GM23338 (cell line): ENCODE results near the gene ACTR8. TPM values are rescaled to one million over a fixed set of nuclear protein-coding genes. Genes with fewer than 3 reads are reported as not detected.

Source experiments
- ATAC-seq: fragments of 200-7000 bp; cut with Tn5 transposase; 3 replicates; pipeline ENCODE4 v1.9.1; 2020
- DNase-seq: peaks from one replicate; pipeline ENCODE4 v3.0.0-alpha.2; 2015; ENCODE audit warnings: low spot score
- H2AFZ ChIP-seq: fragments of 200-600 bp; sonication (generic); 2 replicates; pipeline ENCODE4 v1.8.0; 2016; ENCODE audit warnings: antibody characterized with exemption, mild to moderate bottlenecking, moderate library complexity
- H3F3A ChIP-seq: fragments of 200-600 bp; sonication (generic); replicated peaks from 2 replicates; pipeline ENCODE4 v1.8.0; 2017; ENCODE audit warnings: antibody characterized with exemption, mixed run types, low read depth
- H3K27ac ChIP-seq: fragments of 200-600 bp; sonication (generic); 2 replicates; pipeline ENCODE4 v1.6.1; 2016; ENCODE audit warnings: low read depth
- H3K27me3 ChIP-seq: fragments of 200-600 bp; sonication (generic); 2 replicates; pipeline ENCODE4 v1.8.0; 2016; ENCODE audit warnings: mild to moderate bottlenecking, mixed run types, moderate library complexity; ENCODE audit not compliant: insufficient read depth
- H3K36me3 ChIP-seq: fragments of 200-600 bp; sonication (generic); 2 replicates; pipeline ENCODE4 v1.8.0; 2016; ENCODE audit warnings: mild to moderate bottlenecking; ENCODE audit not compliant: insufficient read depth
- H3K4me1 ChIP-seq: fragments of 200-600 bp; sonication (generic); 2 replicates; pipeline ENCODE4 v1.8.0; 2016; ENCODE audit warnings: mild to moderate bottlenecking, moderate library complexity; ENCODE audit not compliant: insufficient read depth
- H3K4me2 ChIP-seq: fragments of 200-600 bp; sonication (generic); 2 replicates; pipeline ENCODE4 v1.7.1; 2017; ENCODE audit warnings: mixed run types
- H3K4me3 ChIP-seq: fragments of 200-600 bp; sonication (generic); 2 replicates; pipeline ENCODE4 v1.6.1; 2016; ENCODE audit warnings: mixed run types
- H3K79me2 ChIP-seq: fragments of 200-600 bp; sonication (generic); replicated peaks from 2 replicates; pipeline ENCODE4 v1.8.0; 2017; ENCODE audit warnings: mild to moderate bottlenecking; ENCODE audit not compliant: insufficient read depth
- H3K9me2 ChIP-seq: fragments of 200-600 bp; sonication (generic); 2 replicates; pipeline ENCODE4 v1.8.0; 2017; ENCODE audit not compliant: insufficient read depth
- H4K20me1 ChIP-seq: fragments of 200-600 bp; sonication (generic); replicated peaks from 2 replicates; pipeline ENCODE4 v1.8.0; 2017; ENCODE audit warnings: mild to moderate bottlenecking; ENCODE audit not compliant: insufficient read depth
- H3K27ac Mint-ChIP-seq: 2 replicates; pipeline ENCODE4 v1.8.0; 2020; ENCODE audit warnings: inconsistent platforms, mild to moderate bottlenecking, moderate library complexity, mixed read lengths
- H3K27me3 Mint-ChIP-seq: 3 replicates; pipeline ENCODE4 v1.8.0; 2022; ENCODE audit warnings: low read depth, mild to moderate bottlenecking, moderate library complexity, mixed read lengths, inconsistent platforms; ENCODE audit not compliant: insufficient read depth, poor library complexity
- H3K36me3 Mint-ChIP-seq: 3 replicates; pipeline ENCODE4 v1.8.0; 2021; ENCODE audit warnings: low read depth, mild to moderate bottlenecking, inconsistent platforms, moderate library complexity, mixed read lengths
- H3K4me1 Mint-ChIP-seq: 3 replicates; pipeline ENCODE4 v1.8.0; 2020; ENCODE audit warnings: mild to moderate bottlenecking, inconsistent platforms, mixed read lengths
- H3K4me3 Mint-ChIP-seq: 3 replicates; pipeline ENCODE4 v1.8.0; 2021; ENCODE audit warnings: moderate library complexity, mild to moderate bottlenecking, inconsistent platforms, mixed read lengths
- H3K9me3 Mint-ChIP-seq: 3 replicates; pipeline ENCODE4 v1.8.0; 2020; ENCODE audit warnings: moderate library complexity, mild to moderate bottlenecking, inconsistent platforms, mixed read lengths
- CREB1 ChIP-seq: fragments of 250-450 bp; sonication (Bioruptor Pico); IDR thresholded peaks from 2 replicates; pipeline ENCODE4 v1.5.0; 2020; ENCODE audit warnings: low read depth, mild to moderate bottlenecking, moderate library complexity
- CTCF ChIP-seq, 2 experiments: fragments of 200-600 bp in 1 of 2; sonication (generic) in 1 of 2; conservative IDR thresholded peaks; 2 replicates each; pipeline versions ENCODE4 v1.5.1 to v1.6.1; 2016 to 2017; ENCODE audit warnings: antibody characterized with exemption in 2 of 2, low read depth in 2 of 2, mild to moderate bottlenecking in 2 of 2, moderate library complexity in 1 of 2
- EZH2 ChIP-seq: fragments of 200-600 bp; sonication (generic); IDR thresholded peaks from one replicate; pipeline ENCODE4 v1.8.0; 2017; ENCODE audit warnings: antibody characterized with exemption, mild to moderate bottlenecking, low read depth; ENCODE audit not compliant: unreplicated experiment
- EZH2phosphoT487 ChIP-seq: fragments of 200-600 bp; sonication (generic); IDR thresholded peaks from one replicate; pipeline ENCODE4 v1.8.1; 2018; ENCODE audit warnings: antibody characterized with exemption; ENCODE audit not compliant: unreplicated experiment
- NANOG ChIP-seq: IDR thresholded peaks from 2 replicates; pipeline ENCODE4 v1.6.1; 2016; ENCODE audit warnings: antibody characterized with exemption, borderline replicate concordance
- POLR2AphosphoS5 ChIP-seq: IDR thresholded peaks from 2 replicates; pipeline ENCODE4 v1.6.1; 2016; ENCODE audit warnings: antibody characterized with exemption, low read depth
- STAT1 ChIP-seq: IDR thresholded peaks from one replicate; pipeline ENCODE4 v1.6.1; 2016; ENCODE audit warnings: antibody characterized with exemption; ENCODE audit not compliant: unreplicated experiment
- ZNF114 ChIP-seq: fragments of 250-450 bp; sonication (Bioruptor Pico); IDR thresholded peaks from 2 replicates; pipeline ENCODE4 v1.5.0; 2020; ENCODE audit warnings: mild to moderate bottlenecking, moderate library complexity
- ZNF331 ChIP-seq: fragments of 250-450 bp; sonication (Bioruptor Pico); IDR thresholded peaks from 2 replicates; pipeline ENCODE4 v1.5.0; 2020; ENCODE audit warnings: low read depth, mild to moderate bottlenecking, moderate library complexity
- polyA plus RNA-seq: library from polyadenylated mRNA; unstranded; fragments of >200 nt; fragmentation: Nextera tagmentation; extraction: Ambion mirVana; gene quantifications from 2 replicates; pipeline ENCODE4 v1.2.1, GENCODE V29; 2016
- total RNA-seq: library from RNA; depleted of rRNA; stranded (reverse); fragments of >200 nt; shearing (Covaris generic); gene quantifications from 2 replicates; pipeline ENCODE4 v1.2.3, GENCODE V29; 2014
- TF ChIP-seq, protein P1 (sequence below): IDR thresholded peaks from 2 replicates; pipeline ENCODE4 v1.6.1; 2016; ENCODE audit warnings: antibody characterized with exemption
- TF ChIP-seq, protein P2 (sequence below): fragments of 250-450 bp; sonication (Bioruptor Pico); IDR thresholded peaks from 2 replicates; pipeline ENCODE4 v1.5.0; 2020; ENCODE audit warnings: mild to moderate bottlenecking, moderate library complexity
- TF ChIP-seq, protein P3 (sequence below): IDR thresholded peaks from one replicate; pipeline ENCODE4 v1.6.1; 2018; ENCODE audit warnings: antibody characterized with exemption; ENCODE audit not compliant: unreplicated experiment

The ACTR8 gene
- total and polyA plus RNA-seq, 2 experiments from 2014 or later: 19.8 to 23.0 TPM

DNA sequence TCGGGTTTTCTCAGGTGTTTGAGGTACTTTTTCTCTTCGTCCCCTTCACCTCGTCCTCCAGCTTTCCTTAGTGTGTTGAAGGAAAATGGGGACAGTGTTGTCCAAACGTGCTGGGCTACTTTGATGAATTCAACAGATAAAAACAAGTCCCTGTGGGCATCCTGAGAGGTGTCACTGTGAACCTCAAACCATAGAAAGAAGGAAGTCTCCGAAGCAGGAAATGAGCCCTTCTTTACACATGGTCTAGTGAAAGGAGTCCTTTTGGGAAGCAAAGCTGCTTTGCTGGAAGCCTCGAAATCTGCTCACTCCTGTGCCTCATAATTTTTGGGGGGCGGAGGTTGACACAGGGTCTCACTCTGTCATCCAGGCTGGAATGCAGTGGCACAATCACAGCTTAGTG, 25.0 kb downstream of the ACTR8 start:
- Histone ChIP-seq H3K36me3 (no peaks in the 10 kb centered on the region; the same call in 1 of the 2 replicates), H3K4me2 (no peak overlapping the region), H3K27ac (no peak overlapping the region), H3K4me3 (no peak overlapping the region), H3K27me3 (no peaks in the 10 kb centered on the region), H3F3A (no peaks in the 10 kb centered on the region), H3K79me2 (no peaks in the 10 kb centered on the region), H4K20me1 (no peaks in the 10 kb centered on the region; the same call in 1 of the 2 replicates), H3K9me2 (no peaks in the 10 kb centered on the region), H2AFZ (no peak overlapping the region), H3K4me1 (no peaks in the 10 kb centered on the region)
- Mint-ChIP-seq H3K4me1 (no peaks in the 10 kb centered on the region), H3K9me3 (no peaks in the 10 kb centered on the region), H3K27ac (no peak overlapping the region), H3K36me3 (peaks cover 18% of the 10 kb centered on the region), H3K4me3 (no peak overlapping the region), H3K27me3 (no peaks in the 10 kb centered on the region)
- ATAC-seq (no peak), DNase-seq (no peak)
- TF ChIP-seq, protein P1, sequence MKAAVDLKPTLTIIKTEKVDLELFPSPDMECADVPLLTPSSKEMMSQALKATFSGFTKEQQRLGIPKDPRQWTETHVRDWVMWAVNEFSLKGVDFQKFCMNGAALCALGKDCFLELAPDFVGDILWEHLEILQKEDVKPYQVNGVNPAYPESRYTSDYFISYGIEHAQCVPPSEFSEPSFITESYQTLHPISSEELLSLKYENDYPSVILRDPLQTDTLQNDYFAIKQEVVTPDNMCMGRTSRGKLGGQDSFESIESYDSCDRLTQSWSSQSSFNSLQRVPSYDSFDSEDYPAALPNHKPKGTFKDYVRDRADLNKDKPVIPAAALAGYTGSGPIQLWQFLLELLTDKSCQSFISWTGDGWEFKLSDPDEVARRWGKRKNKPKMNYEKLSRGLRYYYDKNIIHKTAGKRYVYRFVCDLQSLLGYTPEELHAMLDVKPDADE: no peak
- TF ChIP-seq ZNF114 (CRISPR knock-in tag) (no peak), STAT1 (no peak), POLR2AphosphoS5 (no peak), EZH2phosphoT487 (no peak), CREB1 (no peak), NANOG (no peak), ZNF331 (CRISPR knock-in tag) (no peak), EZH2 (no peak), CTCF (conservative IDR thresholded peaks at IDR 0.05; ENCODE audit: low read depth in 2 of 2) (no peak)
- TF ChIP-seq, protein P2, sequence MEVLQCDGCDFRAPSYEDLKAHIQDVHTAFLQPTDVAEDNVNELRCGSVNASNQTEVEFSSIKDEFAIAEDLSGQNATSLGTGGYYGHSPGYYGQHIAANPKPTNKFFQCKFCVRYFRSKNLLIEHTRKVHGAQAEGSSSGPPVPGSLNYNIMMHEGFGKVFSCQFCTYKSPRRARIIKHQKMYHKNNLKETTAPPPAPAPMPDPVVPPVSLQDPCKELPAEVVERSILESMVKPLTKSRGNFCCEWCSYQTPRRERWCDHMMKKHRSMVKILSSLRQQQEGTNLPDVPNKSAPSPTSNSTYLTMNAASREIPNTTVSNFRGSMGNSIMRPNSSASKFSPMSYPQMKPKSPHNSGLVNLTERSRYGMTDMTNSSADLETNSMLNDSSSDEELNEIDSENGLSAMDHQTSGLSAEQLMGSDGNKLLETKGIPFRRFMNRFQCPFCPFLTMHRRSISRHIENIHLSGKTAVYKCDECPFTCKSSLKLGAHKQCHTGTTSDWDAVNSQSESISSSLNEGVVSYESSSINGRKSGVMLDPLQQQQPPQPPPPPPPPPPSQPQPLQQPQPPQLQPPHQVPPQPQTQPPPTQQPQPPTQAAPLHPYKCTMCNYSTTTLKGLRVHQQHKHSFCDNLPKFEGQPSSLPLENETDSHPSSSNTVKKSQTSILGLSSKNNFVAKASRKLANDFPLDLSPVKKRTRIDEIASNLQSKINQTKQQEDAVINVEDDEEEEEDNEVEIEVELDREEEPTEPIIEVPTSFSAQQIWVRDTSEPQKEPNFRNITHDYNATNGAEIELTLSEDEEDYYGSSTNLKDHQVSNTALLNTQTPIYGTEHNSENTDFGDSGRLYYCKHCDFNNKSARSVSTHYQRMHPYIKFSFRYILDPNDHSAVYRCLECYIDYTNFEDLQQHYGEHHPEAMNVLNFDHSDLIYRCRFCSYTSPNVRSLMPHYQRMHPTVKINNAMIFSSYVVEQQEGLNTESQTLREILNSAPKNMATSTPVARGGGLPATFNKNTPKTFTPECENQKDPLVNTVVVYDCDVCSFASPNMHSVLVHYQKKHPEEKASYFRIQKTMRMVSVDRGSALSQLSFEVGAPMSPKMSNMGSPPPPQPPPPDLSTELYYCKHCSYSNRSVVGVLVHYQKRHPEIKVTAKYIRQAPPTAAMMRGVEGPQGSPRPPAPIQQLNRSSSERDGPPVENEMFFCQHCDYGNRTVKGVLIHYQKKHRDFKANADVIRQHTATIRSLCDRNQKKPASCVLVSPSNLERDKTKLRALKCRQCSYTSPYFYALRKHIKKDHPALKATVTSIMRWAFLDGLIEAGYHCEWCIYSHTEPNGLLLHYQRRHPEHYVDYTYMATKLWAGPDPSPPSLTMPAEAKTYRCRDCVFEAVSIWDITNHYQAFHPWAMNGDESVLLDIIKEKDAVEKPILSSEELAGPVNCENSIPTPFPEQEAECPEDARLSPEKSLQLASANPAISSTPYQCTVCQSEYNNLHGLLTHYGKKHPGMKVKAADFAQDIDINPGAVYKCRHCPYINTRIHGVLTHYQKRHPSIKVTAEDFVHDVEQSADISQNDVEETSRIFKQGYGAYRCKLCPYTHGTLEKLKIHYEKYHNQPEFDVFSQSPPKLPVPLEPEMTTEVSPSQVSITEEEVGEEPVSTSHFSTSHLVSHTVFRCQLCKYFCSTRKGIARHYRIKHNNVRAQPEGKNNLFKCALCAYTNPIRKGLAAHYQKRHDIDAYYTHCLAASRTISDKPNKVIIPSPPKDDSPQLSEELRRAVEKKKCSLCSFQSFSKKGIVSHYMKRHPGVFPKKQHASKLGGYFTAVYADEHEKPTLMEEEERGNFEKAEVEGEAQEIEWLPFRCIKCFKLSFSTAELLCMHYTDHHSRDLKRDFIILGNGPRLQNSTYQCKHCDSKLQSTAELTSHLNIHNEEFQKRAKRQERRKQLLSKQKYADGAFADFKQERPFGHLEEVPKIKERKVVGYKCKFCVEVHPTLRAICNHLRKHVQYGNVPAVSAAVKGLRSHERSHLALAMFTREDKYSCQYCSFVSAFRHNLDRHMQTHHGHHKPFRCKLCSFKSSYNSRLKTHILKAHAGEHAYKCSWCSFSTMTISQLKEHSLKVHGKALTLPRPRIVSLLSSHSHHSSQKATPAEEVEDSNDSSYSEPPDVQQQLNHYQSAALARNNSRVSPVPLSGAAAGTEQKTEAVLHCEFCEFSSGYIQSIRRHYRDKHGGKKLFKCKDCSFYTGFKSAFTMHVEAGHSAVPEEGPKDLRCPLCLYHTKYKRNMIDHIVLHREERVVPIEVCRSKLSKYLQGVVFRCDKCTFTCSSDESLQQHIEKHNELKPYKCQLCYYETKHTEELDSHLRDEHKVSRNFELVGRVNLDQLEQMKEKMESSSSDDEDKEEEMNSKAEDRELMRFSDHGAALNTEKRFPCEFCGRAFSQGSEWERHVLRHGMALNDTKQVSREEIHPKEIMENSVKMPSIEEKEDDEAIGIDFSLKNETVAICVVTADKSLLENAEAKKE: no peak
- TF ChIP-seq, protein P3, sequence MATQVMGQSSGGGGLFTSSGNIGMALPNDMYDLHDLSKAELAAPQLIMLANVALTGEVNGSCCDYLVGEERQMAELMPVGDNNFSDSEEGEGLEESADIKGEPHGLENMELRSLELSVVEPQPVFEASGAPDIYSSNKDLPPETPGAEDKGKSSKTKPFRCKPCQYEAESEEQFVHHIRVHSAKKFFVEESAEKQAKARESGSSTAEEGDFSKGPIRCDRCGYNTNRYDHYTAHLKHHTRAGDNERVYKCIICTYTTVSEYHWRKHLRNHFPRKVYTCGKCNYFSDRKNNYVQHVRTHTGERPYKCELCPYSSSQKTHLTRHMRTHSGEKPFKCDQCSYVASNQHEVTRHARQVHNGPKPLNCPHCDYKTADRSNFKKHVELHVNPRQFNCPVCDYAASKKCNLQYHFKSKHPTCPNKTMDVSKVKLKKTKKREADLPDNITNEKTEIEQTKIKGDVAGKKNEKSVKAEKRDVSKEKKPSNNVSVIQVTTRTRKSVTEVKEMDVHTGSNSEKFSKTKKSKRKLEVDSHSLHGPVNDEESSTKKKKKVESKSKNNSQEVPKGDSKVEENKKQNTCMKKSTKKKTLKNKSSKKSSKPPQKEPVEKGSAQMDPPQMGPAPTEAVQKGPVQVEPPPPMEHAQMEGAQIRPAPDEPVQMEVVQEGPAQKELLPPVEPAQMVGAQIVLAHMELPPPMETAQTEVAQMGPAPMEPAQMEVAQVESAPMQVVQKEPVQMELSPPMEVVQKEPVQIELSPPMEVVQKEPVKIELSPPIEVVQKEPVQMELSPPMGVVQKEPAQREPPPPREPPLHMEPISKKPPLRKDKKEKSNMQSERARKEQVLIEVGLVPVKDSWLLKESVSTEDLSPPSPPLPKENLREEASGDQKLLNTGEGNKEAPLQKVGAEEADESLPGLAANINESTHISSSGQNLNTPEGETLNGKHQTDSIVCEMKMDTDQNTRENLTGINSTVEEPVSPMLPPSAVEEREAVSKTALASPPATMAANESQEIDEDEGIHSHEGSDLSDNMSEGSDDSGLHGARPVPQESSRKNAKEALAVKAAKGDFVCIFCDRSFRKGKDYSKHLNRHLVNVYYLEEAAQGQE: no peak
